Esophagus muscularis mucosa (tissue), 4 donors: ENCODE results near the gene WDR44. TPM values are rescaled to one million over a fixed set of nuclear protein-coding genes. Genes with fewer than 3 reads are reported as not detected.
A peak's percentile ranks its signal among the peaks of the same experiment; 100 is the strongest.

Experiments used
- DNase-seq: peaks from one replicate; pipeline ENCODE4 v3.0.0-alpha.2; 2017; ENCODE audit errors: extremely low spot score
- H3K27ac ChIP-seq, 4 donors: fragments of 200-600 bp; sonication (generic); replicated peaks in 1 of 4; 1 replicate in 3 of 4; 2 replicates in 1 of 4; pipeline ENCODE4 v1.5.1; 2016 to 2019; ENCODE audit warnings: mild to moderate bottlenecking in 1 of 4
- H3K27me3 ChIP-seq, 4 donors: fragments of 200-600 bp; sonication (generic); one replicate each; pipeline versions ENCODE4 v1.5.1 to v1.6.0; 2016 to 2019
- H3K36me3 ChIP-seq, 4 donors: fragments of 200-600 bp; sonication (generic); one replicate each; pipeline ENCODE4 v1.5.1; 2016 to 2019
- H3K4me1 ChIP-seq, 4 donors: fragments of 200-600 bp; sonication (generic); one replicate each; pipeline ENCODE4 v1.5.1; 2016 to 2019
- H3K4me3 ChIP-seq, 4 donors: fragments of 200-600 bp; sonication (generic); 1 replicate in 2 of 4; 2 replicates in 2 of 4; pipeline ENCODE4 v1.5.1; 2016 to 2019; ENCODE audit warnings: mild to moderate bottlenecking in 4 of 4, moderate library complexity in 1 of 4
- H3K9me3 ChIP-seq, 4 donors: fragments of 200-600 bp; sonication (generic); 1 replicate in 3 of 4; 2 replicates in 1 of 4; pipeline ENCODE4 v1.5.1; 2016 to 2019
- CTCF ChIP-seq, 3 experiments: fragments of 200-600 bp in 2 of 3; fragments of 450-650 bp in 1 of 3; sonication (generic) in 2 of 3; IDR thresholded peaks; one replicate each; pipeline ENCODE4 v1.5.1; 2017 to 2019; ENCODE audit warnings: antibody characterized with exemption in 3 of 3, mild to moderate bottlenecking in 2 of 3, moderate library complexity in 1 of 3
- EP300 ChIP-seq: sonication (generic); formaldehyde crosslinking; IDR thresholded peaks from one replicate; pipeline ENCODE4 v1.6.1; 2017; ENCODE audit warnings: antibody characterized with exemption
- POLR2A ChIP-seq: fragments of 450-650 bp; IDR thresholded peaks from one replicate; pipeline ENCODE4 v1.6.1; 2017; ENCODE audit warnings: antibody characterized with exemption, moderate library complexity, mild to moderate bottlenecking, low read depth
- POLR2AphosphoS5 ChIP-seq, 2 donors: sonication (generic); formaldehyde crosslinking; IDR thresholded peaks; one replicate each; pipeline ENCODE4 v1.6.1; 2017; ENCODE audit warnings: antibody characterized with exemption in 2 of 2
- WGBS: methylation state at CpG from one replicate; pipeline ENCODE4 v1.1.5; 2018; 5-methylcytosine and 5-hydroxymethylcytosine counted together
- intact Hi-C: fragments of 100-400 bp; cut with DNase I; formaldehyde crosslinking; loops from one replicate; pipeline ENCODE4 v1.15.1; 2023
- small RNA-seq, 3 donors: library from RNA; depleted of rRNA; stranded (forward); fragments of <200 nt; gene quantifications; one replicate each; pipeline ENCODE3, GENCODE V24; 2016
- total RNA-seq, 4 donors: library from RNA; depleted of rRNA; stranded (reverse); fragments of >200 nt; gene quantifications; one replicate each; pipeline versions ENCODE4 v1.1.0 to v1.2.1, GENCODE V29; 2016

The WDR44 gene
- total RNA-seq, 4 donors from 2014 or later = 24.4 to 31.9 (median 27.6) TPM

- DNase-seq = no peak
- intact Hi-C loops = loop anchor here (10.0 kb wide), 1 partner anchor 78 kb away; no protein-coding TSS in a partner anchor
- Histone ChIP-seq H3K27me3 (peaks cover 0 to 3% (median 0%) of the 10 kb centered on the region in 4 donors), H3K9me3 (no peaks in the 10 kb centered on the region), H3K4me3 (peak overlapping the region; percentile 73 to 87 (median 80)), H3K36me3 (no peaks in the 10 kb centered on the region), H3K27ac (peak overlapping the region; percentile 89 to 94 (median 90)), H3K4me1 (peaks cover 0 to 34% (median 27%) of the 10 kb centered on the region in 4 donors)
- TF ChIP-seq POLR2A (no peak), CTCF (IDR thresholded peaks at IDR 0.05) (no peak), POLR2AphosphoS5 (IDR thresholded peaks at IDR 0.05) (no peak), EP300 (no peak)
- WGBS = 39% methylated on average over 10 of the region's 13 CpGs
Observed at GRCh38 chrX:118496763-118497079, 150.8 kb downstream of the WDR44 start.

- intact Hi-C loops = loop anchor here (10.0 kb wide), 1 partner anchor 78 kb away; no protein-coding TSS in a partner anchor
- 49% methylated on average over 7 of the region's 7 CpGs for WGBS
- no peaks in the 10 kb centered on the region for H3K36me3 ChIP-seq
Observed at GRCh38 chrX:118497180-118497818, 151.4 kb downstream of the WDR44 start.

GRCh38 chrX:118498351-118498750 lies 152.4 kb downstream of the WDR44 start:
- Histone ChIP-seq H3K4me3 (peak overlapping the region in 1 of 4 donors; percentile 87), H3K4me1 (peaks cover 0 to 50% (median 40%) of the 10 kb centered on the region in 4 donors), H3K27me3 (peaks cover 0 to 3% (median 0%) of the 10 kb centered on the region in 4 donors), H3K9me3 (no peaks in the 10 kb centered on the region), H3K27ac (peak overlapping the region in 3 of 4 donors; percentile 89 to 91 (median 90)), H3K36me3 (no peaks in the 10 kb centered on the region)
- whole genome bisulfite sequencing = 57% methylated on average over 3 of the region's 3 CpGs
- no peak for TF ChIP-seq EP300
- TF ChIP-seq CTCF (IDR thresholded peaks at IDR 0.05) = no peak
- TF ChIP-seq POLR2AphosphoS5 (IDR thresholded peaks at IDR 0.05) = no peak
- no peak for TF ChIP-seq POLR2A
- no peak for DNase-seq
- intact Hi-C loops = loop anchor here (10.0 kb wide), 1 partner anchor 76 kb away; no protein-coding TSS in a partner anchor

More at GRCh38 chrX:118497180-118497818, 151.4 kb downstream of the WDR44 start:
- Histone ChIP-seq H3K27ac (peak overlapping the region; percentile 89 to 94 (median 90)), H3K4me1 (peaks cover 0 to 40% (median 32%) of the 10 kb centered on the region in 4 donors), H3K27me3 (peaks cover 0 to 3% (median 0%) of the 10 kb centered on the region in 4 donors), H3K9me3 (no peaks in the 10 kb centered on the region), H3K4me3 (peak overlapping the region; percentile 73 to 87 (median 80))
- no peak for DNase-seq
- TF ChIP-seq POLR2A = no peak

GRCh38 chrX:118498755-118499154 lies 152.8 kb downstream of the WDR44 start:
- Histone ChIP-seq H3K27me3 (peaks cover 0 to 3% (median 0%) of the 10 kb centered on the region in 4 donors), H3K27ac (peak overlapping the region; percentile 20 to 91 (median 90)), H3K4me3 (no peak overlapping the region), H3K4me1 (peaks cover 0 to 54% (median 44%) of the 10 kb centered on the region in 4 donors), H3K9me3 (no peaks in the 10 kb centered on the region), H3K36me3 (no peaks in the 10 kb centered on the region)
- WGBS = 52% methylated on average over 2 of the region's 2 CpGs
- TF ChIP-seq POLR2A = no peak
- no peak for TF ChIP-seq POLR2AphosphoS5 (IDR thresholded peaks at IDR 0.05)
- no peak for TF ChIP-seq CTCF (IDR thresholded peaks at IDR 0.05)
- TF ChIP-seq EP300 = no peak
- DNase-seq = no peak
- intact Hi-C loops = loop anchor here (10.0 kb wide), 1 partner anchor 76 kb away; no protein-coding TSS in a partner anchor

GRCh38 chrX:118499295-118499694 lies 153.4 kb downstream of the WDR44 start:
- 78% methylated on average over 15 of the region's 15 CpGs for WGBS
- DNase-seq = no peak

More at GRCh38 chrX:118499295-118499694, 153.4 kb downstream of the WDR44 start:
- no peak for TF ChIP-seq POLR2A
- Histone ChIP-seq H3K9me3 (no peaks in the 10 kb centered on the region), H3K36me3 (no peaks in the 10 kb centered on the region), H3K27ac (peak overlapping the region in 2 of 4 donors; percentile 20 to 39), H3K4me3 (no peak overlapping the region), H3K27me3 (peaks cover 0 to 3% (median 0%) of the 10 kb centered on the region in 4 donors), H3K4me1 (peaks cover 0 to 60% (median 49%) of the 10 kb centered on the region in 4 donors)
- intact Hi-C loops = loop anchor here (10.0 kb wide), 1 partner anchor 76 kb away; no protein-coding TSS in a partner anchor

Small RNAs within 50 kb of the gene (small RNA-seq; reads per million reads assigned to genes)
- 0 reads per million in 3 donors for gene MIR1277

Other genes starting within 250 kb of the WDR44 start
- gene KLHL13, start 229.3 kb upstream of the WDR44 start, total RNA-seq = 10 to 100 TPM; 12.3 to 18.0 (median 15.7) TPM
- 100 to 1,000 TPM in 1 of 4 donors, 10 to 100 TPM in 3; 62.0 to 103 (median 64.7) TPM for gene DOCK11, start 149.7 kb downstream of the WDR44 start, total RNA-seq